LNCAP (cell line): ENCODE results near the gene CYGB.

Experiments used
- CTCF ChIP-seq: fragments of 450-650 bp; IDR thresholded peaks from 2 replicates; pipeline ENCODE4 v1.5.1; 2017; ENCODE audit warnings: mild to moderate bottlenecking

The CYGB gene

GRCh38 chr17:76566613-76566943, 29.1 kb upstream of the CYGB start:
- TF ChIP-seq CTCF: no peak

- TF ChIP-seq CTCF: no peak
Observed at GRCh38 chr17:76565728-76566612, 28.5 kb upstream of the CYGB start.

GRCh38 chr17:76562734-76563148, 25.2 kb upstream of the CYGB start:
- TF ChIP-seq CTCF: no peak

- no peak for TF ChIP-seq CTCF
Observed at GRCh38 chr17:76561799-76562268, 24.3 kb upstream of the CYGB start.

GRCh38 chr17:76561332-76561731, 23.8 kb upstream of the CYGB start:
- TF ChIP-seq CTCF: no peak

- no peak for TF ChIP-seq CTCF
Observed at GRCh38 chr17:76560877-76561221, 23.3 kb upstream of the CYGB start.

- no peak for TF ChIP-seq CTCF
Observed at GRCh38 chr17:76560036-76560876, 22.7 kb upstream of the CYGB start.
